ENCODE results near the gene SRPK1.

SRPK1 gene

GRCh38 chr6:35797837-35798526 is 122.9 kb downstream of the SRPK1 start:
- no peaks in the 10 kb centered on the region for H3K36me3 Mint-ChIP-seq (ENCODE audit: low read depth)
- no peaks in the 10 kb centered on the region for H3K27me3 Mint-ChIP-seq

GRCh38 chr6:35796236-35796635 is 124.7 kb downstream of the SRPK1 start:
- Mint-ChIP-seq H3K4me3 (no peak overlapping the region), H3K4me1 (ENCODE audit: low read depth) (no peaks in the 10 kb centered on the region), H3K27ac (no peak overlapping the region), H3K36me3 (ENCODE audit: low read depth) (no peaks in the 10 kb centered on the region), H3K27me3 (no peaks in the 10 kb centered on the region), H3K9me3 (no peaks in the 10 kb centered on the region)

More at GRCh38 chr6:35797837-35798526, 122.9 kb downstream of the SRPK1 start:
- Mint-ChIP-seq H3K4me3 (no peak overlapping the region), H3K27ac (no peak overlapping the region), H3K9me3 (no peaks in the 10 kb centered on the region), H3K4me1 (ENCODE audit: low read depth) (no peaks in the 10 kb centered on the region)

- Mint-ChIP-seq H3K36me3 (ENCODE audit: low read depth) (no peaks in the 10 kb centered on the region), H3K27me3 (peaks cover 1% of the 10 kb centered on the region), H3K27ac (no peak overlapping the region), H3K4me3 (no peak overlapping the region), H3K9me3 (no peaks in the 10 kb centered on the region), H3K4me1 (ENCODE audit: low read depth) (no peaks in the 10 kb centered on the region)
These were observed 125.3 kb downstream of the SRPK1 start for GRCh38 chr6:35795453-35796071.

- H3K9me3 Mint-ChIP-seq = no peaks in the 10 kb centered on the region
- no peak overlapping the region for H3K27ac Mint-ChIP-seq
- H3K4me1 Mint-ChIP-seq (ENCODE audit: low read depth) = no peaks in the 10 kb centered on the region
- no peaks in the 10 kb centered on the region for H3K36me3 Mint-ChIP-seq (ENCODE audit: low read depth)
- H3K4me3 Mint-ChIP-seq = no peak overlapping the region
- H3K27me3 Mint-ChIP-seq = peaks cover 6% of the 10 kb centered on the region
These were observed 126.1 kb downstream of the SRPK1 start for GRCh38 chr6:35794536-35795452.

GRCh38 chr6:35790683-35791082 is 130.2 kb downstream of the SRPK1 start:
- Mint-ChIP-seq H3K4me1 (ENCODE audit: low read depth) (no peaks in the 10 kb centered on the region), H3K4me3 (no peak overlapping the region), H3K36me3 (ENCODE audit: low read depth) (no peaks in the 10 kb centered on the region), H3K27me3 (peaks cover 36% of the 10 kb centered on the region), H3K9me3 (no peaks in the 10 kb centered on the region), H3K27ac (no peak overlapping the region)

GRCh38 chr6:35788423-35788982 is 132.4 kb downstream of the SRPK1 start:
- Mint-ChIP-seq H3K4me1 (ENCODE audit: low read depth) (no peaks in the 10 kb centered on the region), H3K27ac (no peak overlapping the region), H3K4me3 (no peak overlapping the region), H3K27me3 (peaks cover 46% of the 10 kb centered on the region), H3K36me3 (ENCODE audit: low read depth) (no peaks in the 10 kb centered on the region), H3K9me3 (no peaks in the 10 kb centered on the region)

GRCh38 chr6:35787266-35788218 is 133.4 kb downstream of the SRPK1 start:
- Mint-ChIP-seq H3K4me3 (no peak overlapping the region), H3K27ac (no peak overlapping the region), H3K4me1 (ENCODE audit: low read depth) (no peaks in the 10 kb centered on the region), H3K9me3 (no peaks in the 10 kb centered on the region), H3K27me3 (peaks cover 46% of the 10 kb centered on the region), H3K36me3 (ENCODE audit: low read depth) (no peaks in the 10 kb centered on the region)

- Mint-ChIP-seq H3K4me1 (ENCODE audit: low read depth) (no peaks in the 10 kb centered on the region), H3K36me3 (ENCODE audit: low read depth) (no peaks in the 10 kb centered on the region), H3K27ac (no peak overlapping the region), H3K9me3 (no peaks in the 10 kb centered on the region), H3K27me3 (peaks cover 46% of the 10 kb centered on the region), H3K4me3 (no peak overlapping the region)
These were observed 134.1 kb downstream of the SRPK1 start for GRCh38 chr6:35786810-35787209.

GRCh38 chr6:35786272-35786671 is 134.6 kb downstream of the SRPK1 start:
- peaks cover 49% of the 10 kb centered on the region for H3K27me3 Mint-ChIP-seq
- H3K9me3 Mint-ChIP-seq = no peaks in the 10 kb centered on the region
- H3K27ac Mint-ChIP-seq = no peak overlapping the region
- no peaks in the 10 kb centered on the region for H3K4me1 Mint-ChIP-seq (ENCODE audit: low read depth)
- no peaks in the 10 kb centered on the region for H3K36me3 Mint-ChIP-seq (ENCODE audit: low read depth)
- no peak overlapping the region for H3K4me3 Mint-ChIP-seq

- Mint-ChIP-seq H3K4me1 (ENCODE audit: low read depth) (no peaks in the 10 kb centered on the region), H3K36me3 (ENCODE audit: low read depth) (no peaks in the 10 kb centered on the region), H3K27ac (no peak overlapping the region), H3K27me3 (peaks cover 43% of the 10 kb centered on the region), H3K9me3 (no peaks in the 10 kb centered on the region), H3K4me3 (no peak overlapping the region)
These were observed 136.7 kb downstream of the SRPK1 start for GRCh38 chr6:35784200-35784599.
